ENCODE results near the gene PHF12.
"Not testable (repeated sequence)": the region's sequence is repeated elsewhere in the genome, so short reads cannot be mapped to it uniquely, and the experiment has no call there.

The PHF12 gene

GRCh38 chr17:28938552-28938951 is 12.8 kb downstream of the PHF12 start:
- Mint-ChIP-seq H3K27me3 (no peaks in the 10 kb centered on the region), H3K27ac (no peak overlapping the region), H3K4me3 (no peak overlapping the region), H3K4me1 (peaks cover 64% of the 10 kb centered on the region), H3K36me3 (peaks cover 19% of the 10 kb centered on the region), H3K9me3 (no peaks in the 10 kb centered on the region)
- ATAC-seq, result no peak

GRCh38 chr17:28937044-28937729 is 14.1 kb downstream of the PHF12 start:
- peaks cover 15% of the 10 kb centered on the region for H3K36me3 Mint-ChIP-seq
- peaks cover 58% of the 10 kb centered on the region for H3K4me1 Mint-ChIP-seq
- H3K9me3 Mint-ChIP-seq, result no peaks in the 10 kb centered on the region
- no peaks in the 10 kb centered on the region for H3K27me3 Mint-ChIP-seq
- H3K4me3 Mint-ChIP-seq, result no peak overlapping the region
- H3K27ac Mint-ChIP-seq, result no peak overlapping the region
- no peak for ATAC-seq

- H3K27ac Mint-ChIP-seq, result no peak overlapping the region
- H3K9me3 Mint-ChIP-seq, result no peaks in the 10 kb centered on the region
These were observed 15.4 kb downstream of the PHF12 start for GRCh38 chr17:28935744-28936460.

GRCh38 chr17:28934508-28934907 is 16.8 kb downstream of the PHF12 start:
- not testable (repeated sequence) for H3K4me3 Mint-ChIP-seq, H3K27me3 Mint-ChIP-seq, H3K27ac Mint-ChIP-seq, ATAC-seq, H3K9me3 Mint-ChIP-seq
- Mint-ChIP-seq H3K36me3 (peaks cover 15% of the 10 kb centered on the region), H3K4me1 (peaks cover 45% of the 10 kb centered on the region)

More at GRCh38 chr17:28935744-28936460, 15.4 kb downstream of the PHF12 start:
- H3K36me3 Mint-ChIP-seq, result peaks cover 6% of the 10 kb centered on the region
- H3K4me1 Mint-ChIP-seq, result peaks cover 48% of the 10 kb centered on the region
- ATAC-seq, result no peak
- no peaks in the 10 kb centered on the region for H3K27me3 Mint-ChIP-seq
- H3K4me3 Mint-ChIP-seq, result no peak overlapping the region

- peaks cover 40% of the 10 kb centered on the region for H3K36me3 Mint-ChIP-seq
- no peak for ATAC-seq
- no peak overlapping the region for H3K4me3 Mint-ChIP-seq
- H3K9me3 Mint-ChIP-seq, result no peaks in the 10 kb centered on the region
- H3K27me3 Mint-ChIP-seq, result no peaks in the 10 kb centered on the region
- H3K27ac Mint-ChIP-seq, result peak overlapping the region; percentile 67
- H3K4me1 Mint-ChIP-seq, result peaks cover 46% of the 10 kb centered on the region
These were observed 21.5 kb downstream of the PHF12 start for GRCh38 chr17:28929787-28930186.

GRCh38 chr17:28928061-28928460 is 23.3 kb downstream of the PHF12 start:
- ATAC-seq, result peak; percentile 73
- no peak overlapping the region for H3K27ac Mint-ChIP-seq
- no peaks in the 10 kb centered on the region for H3K9me3 Mint-ChIP-seq
- H3K36me3 Mint-ChIP-seq, result peaks cover 54% of the 10 kb centered on the region
- H3K4me1 Mint-ChIP-seq, result peaks cover 46% of the 10 kb centered on the region
- no peaks in the 10 kb centered on the region for H3K27me3 Mint-ChIP-seq
- H3K4me3 Mint-ChIP-seq, result no peak overlapping the region

- no peak for ATAC-seq
- Mint-ChIP-seq H3K27ac (peak overlapping the region; percentile 36), H3K27me3 (no peaks in the 10 kb centered on the region), H3K4me1 (peaks cover 46% of the 10 kb centered on the region), H3K4me3 (no peak overlapping the region), H3K36me3 (peaks cover 63% of the 10 kb centered on the region), H3K9me3 (no peaks in the 10 kb centered on the region)
These were observed 24.5 kb downstream of the PHF12 start for GRCh38 chr17:28926786-28927185.

- Mint-ChIP-seq H3K36me3 (peaks cover 67% of the 10 kb centered on the region), H3K27me3 (no peaks in the 10 kb centered on the region), H3K4me1 (peaks cover 46% of the 10 kb centered on the region), H3K9me3 (no peaks in the 10 kb centered on the region), H3K27ac (peak overlapping the region; percentile 36), H3K4me3 (no peak overlapping the region)
- no peak for ATAC-seq
These were observed 25.0 kb downstream of the PHF12 start for GRCh38 chr17:28926366-28926765.

GRCh38 chr17:28925912-28926365 is 25.4 kb downstream of the PHF12 start:
- Mint-ChIP-seq H3K4me3 (no peak overlapping the region), H3K36me3 (peaks cover 70% of the 10 kb centered on the region), H3K27me3 (no peaks in the 10 kb centered on the region)

GRCh38 chr17:28920201-28920600 is 31.1 kb downstream of the PHF12 start:
- Mint-ChIP-seq H3K27ac (no peak overlapping the region), H3K9me3 (no peaks in the 10 kb centered on the region), H3K4me1 (peaks cover 13% of the 10 kb centered on the region), H3K4me3 (no peak overlapping the region), H3K36me3 (peaks cover 78% of the 10 kb centered on the region), H3K27me3 (no peaks in the 10 kb centered on the region)
- ATAC-seq, result no peak

More at GRCh38 chr17:28925912-28926365, 25.4 kb downstream of the PHF12 start:
- H3K9me3 Mint-ChIP-seq, result no peaks in the 10 kb centered on the region
- H3K4me1 Mint-ChIP-seq, result peaks cover 46% of the 10 kb centered on the region
- peak overlapping the region; percentile 36 for H3K27ac Mint-ChIP-seq
- peak; percentile 63 for ATAC-seq

GRCh38 chr17:28918295-28918694 is 33.0 kb downstream of the PHF12 start:
- no peak overlapping the region for H3K4me3 Mint-ChIP-seq
- ATAC-seq, result no peak
- no peaks in the 10 kb centered on the region for H3K4me1 Mint-ChIP-seq
- no peak overlapping the region for H3K27ac Mint-ChIP-seq
- no peaks in the 10 kb centered on the region for H3K27me3 Mint-ChIP-seq
- H3K9me3 Mint-ChIP-seq, result no peaks in the 10 kb centered on the region
- H3K36me3 Mint-ChIP-seq, result peaks cover 79% of the 10 kb centered on the region

- H3K4me1 Mint-ChIP-seq, result no peaks in the 10 kb centered on the region
- no peak overlapping the region for H3K4me3 Mint-ChIP-seq
- peaks cover 79% of the 10 kb centered on the region for H3K36me3 Mint-ChIP-seq
- no peaks in the 10 kb centered on the region for H3K9me3 Mint-ChIP-seq
- H3K27me3 Mint-ChIP-seq, result no peaks in the 10 kb centered on the region
- no peak overlapping the region for H3K27ac Mint-ChIP-seq
- ATAC-seq, result no peak
These were observed 33.9 kb downstream of the PHF12 start for GRCh38 chr17:28917465-28917864.

- Mint-ChIP-seq H3K36me3 (peaks cover 82% of the 10 kb centered on the region), H3K4me1 (no peaks in the 10 kb centered on the region), H3K4me3 (no peak overlapping the region), H3K9me3 (no peaks in the 10 kb centered on the region), H3K27me3 (no peaks in the 10 kb centered on the region), H3K27ac (no peak overlapping the region)
- ATAC-seq, result no peak
These were observed 34.3 kb downstream of the PHF12 start for GRCh38 chr17:28917029-28917428.

GRCh38 chr17:28916302-28916934 is 34.9 kb downstream of the PHF12 start:
- Mint-ChIP-seq H3K36me3 (peaks cover 79% of the 10 kb centered on the region), H3K27me3 (no peaks in the 10 kb centered on the region), H3K27ac (no peak overlapping the region), H3K4me3 (no peak overlapping the region), H3K9me3 (no peaks in the 10 kb centered on the region), H3K4me1 (no peaks in the 10 kb centered on the region)
- ATAC-seq, result peak; percentile 80

GRCh38 chr17:28912938-28913333 is 38.4 kb downstream of the PHF12 start:
- H3K27ac Mint-ChIP-seq, result peak overlapping the region; percentile 6
- no peaks in the 10 kb centered on the region for H3K27me3 Mint-ChIP-seq
- H3K9me3 Mint-ChIP-seq, result no peaks in the 10 kb centered on the region
- peaks cover 74% of the 10 kb centered on the region for H3K36me3 Mint-ChIP-seq
- no peaks in the 10 kb centered on the region for H3K4me1 Mint-ChIP-seq
- no peak overlapping the region for H3K4me3 Mint-ChIP-seq
- no peak for ATAC-seq
